ENCODE data around the gene SLC11A2. TPM values are rescaled to one million over a fixed set of nuclear protein-coding genes. Genes with fewer than 3 reads are reported as not detected.

Gene SLC11A2
- total and polyA plus RNA-seq, 2 donors (not counting 1 experiment from before 2014, with no cell fraction given): 19.7 to 42.0 TPM

DNA sequence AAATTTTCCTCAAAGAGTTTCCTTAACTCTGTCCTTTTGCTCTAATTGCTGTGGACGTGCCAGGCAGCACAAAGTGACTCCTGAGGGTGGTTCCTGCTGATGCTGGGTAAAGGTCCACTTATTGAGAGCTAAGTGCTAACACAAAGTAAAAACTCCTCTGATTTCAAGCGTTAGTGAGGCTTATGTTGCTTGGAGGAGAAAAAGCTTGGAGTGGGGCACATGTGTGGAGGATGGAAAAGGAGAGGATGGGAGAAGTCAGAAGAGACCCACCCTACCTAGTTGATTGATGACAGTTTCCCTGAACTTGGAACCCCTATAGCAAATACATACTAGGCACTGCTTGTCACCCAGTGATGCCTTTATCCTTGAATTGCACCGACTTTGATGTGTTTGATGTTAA lies 10.1 kb upstream of the SLC11A2 start:
- H2AFZ ChIP-seq (ENCODE audit: insufficient read depth, low read depth, low read length, poor library complexity, severe bottlenecking): no peak overlapping the region
- H3K4me3 Mint-ChIP-seq: no peak overlapping the region

DNA sequence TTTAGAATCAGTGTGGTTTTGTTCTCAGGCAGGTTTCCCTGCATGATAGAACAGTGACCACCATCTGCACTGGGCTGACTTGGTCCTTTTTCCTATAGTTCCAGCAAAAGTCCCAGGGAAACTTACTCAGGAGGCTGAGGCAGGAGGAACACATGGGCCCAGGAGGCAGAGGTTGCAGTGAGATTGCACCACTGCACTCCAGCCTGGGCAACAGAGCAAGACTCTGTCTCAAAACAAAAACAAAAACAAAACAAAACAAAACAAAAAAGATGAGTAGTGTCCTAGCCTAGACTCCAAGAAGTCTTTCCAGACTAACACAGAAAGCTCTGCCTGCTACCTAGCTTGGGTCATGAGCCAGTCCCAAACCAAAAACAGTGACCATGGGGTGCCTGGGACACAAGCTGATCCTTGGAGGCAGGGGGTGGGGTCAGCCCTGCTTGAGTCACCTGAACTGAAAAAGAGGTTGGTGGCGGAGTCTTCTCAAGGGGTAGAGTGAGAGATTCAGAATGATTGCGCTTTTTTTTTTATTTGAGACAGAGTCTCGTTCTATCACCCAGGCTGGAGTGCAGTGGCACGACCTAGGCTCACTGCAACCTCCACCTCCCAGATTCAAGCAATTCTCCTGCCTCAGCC lies 7.4 kb upstream of the SLC11A2 start:
- Histone ChIP-seq H3K4me2 (replicated peaks; ENCODE audit: low read depth, low read length, poor library complexity, severe bottlenecking) (no peak overlapping the region), H2AFZ (ENCODE audit: insufficient read depth, low read depth, low read length, poor library complexity, severe bottlenecking) (no peak overlapping the region)
- no peak overlapping the region for H3K4me3 Mint-ChIP-seq

More for the DNA sequence above, 10.1 kb upstream of the SLC11A2 start:
- no peaks in the 10 kb centered on the region for H3K36me3 ChIP-seq (replicated peaks in 1 of 2; ENCODE audit: control extremely low read depth in 1 of 2, control insufficient read depth in 1 of 2, extremely low read depth in 1 of 2, insufficient read depth in 2 of 2, low read length in 1 of 2)
- H3K4me1 ChIP-seq (ENCODE audit: control insufficient read depth in 2 of 2, insufficient read depth in 2 of 2, low read length in 2 of 2): no peaks in the 10 kb centered on the region
- no peaks in the 10 kb centered on the region for H3K9me3 ChIP-seq (ENCODE audit: control extremely low read depth in 1 of 3, control insufficient read depth in 2 of 3, insufficient read depth in 1 of 3, low read length in 2 of 3)
- no peaks in the 10 kb centered on the region for H3K79me2 ChIP-seq (ENCODE audit: control insufficient read depth, insufficient read depth, low read length)
- no peak overlapping the region for H3K4me2 ChIP-seq (replicated peaks; ENCODE audit: low read depth, low read length, poor library complexity, severe bottlenecking)
- H3K9me3 Mint-ChIP-seq (ENCODE audit: insufficient read depth): no peaks in the 10 kb centered on the region
- no peak overlapping the region for H3K9ac ChIP-seq (ENCODE audit: low read length)
- DNase-seq (no peak), ATAC-seq (ENCODE audit: low read depth) (no peak)
- ChIA-PET CTCF (interaction anchor here (1.4 kb wide), 1 partner anchor 11 kb away, joined by 3 read pairs; no protein-coding TSS in a partner anchor), POLR2A (no interaction called here)
- no peaks in the 10 kb centered on the region for H4K20me1 ChIP-seq (ENCODE audit: control insufficient read depth, insufficient read depth, low read length, poor library complexity, severe bottlenecking)
- no peak overlapping the region for H3K27ac ChIP-seq (ENCODE audit: low read length in 2 of 2)
- H3K4me1 Mint-ChIP-seq: no peaks in the 10 kb centered on the region
- no CpG with 5 or more reads among the region's 3 CpGs for WGBS (ENCODE audit: insufficient coverage)
- H3K27ac Mint-ChIP-seq: no peak overlapping the region
- H3K27me3 Mint-ChIP-seq: no peaks in the 10 kb centered on the region
- no peak for TF ChIP-seq EZH2 (IDR thresholded peaks at IDR 0.05; ENCODE audit: borderline replicate concordance, insufficient read depth, low read depth, low read length, poor library complexity, severe bottlenecking)
- TF ChIP-seq, protein P1, sequence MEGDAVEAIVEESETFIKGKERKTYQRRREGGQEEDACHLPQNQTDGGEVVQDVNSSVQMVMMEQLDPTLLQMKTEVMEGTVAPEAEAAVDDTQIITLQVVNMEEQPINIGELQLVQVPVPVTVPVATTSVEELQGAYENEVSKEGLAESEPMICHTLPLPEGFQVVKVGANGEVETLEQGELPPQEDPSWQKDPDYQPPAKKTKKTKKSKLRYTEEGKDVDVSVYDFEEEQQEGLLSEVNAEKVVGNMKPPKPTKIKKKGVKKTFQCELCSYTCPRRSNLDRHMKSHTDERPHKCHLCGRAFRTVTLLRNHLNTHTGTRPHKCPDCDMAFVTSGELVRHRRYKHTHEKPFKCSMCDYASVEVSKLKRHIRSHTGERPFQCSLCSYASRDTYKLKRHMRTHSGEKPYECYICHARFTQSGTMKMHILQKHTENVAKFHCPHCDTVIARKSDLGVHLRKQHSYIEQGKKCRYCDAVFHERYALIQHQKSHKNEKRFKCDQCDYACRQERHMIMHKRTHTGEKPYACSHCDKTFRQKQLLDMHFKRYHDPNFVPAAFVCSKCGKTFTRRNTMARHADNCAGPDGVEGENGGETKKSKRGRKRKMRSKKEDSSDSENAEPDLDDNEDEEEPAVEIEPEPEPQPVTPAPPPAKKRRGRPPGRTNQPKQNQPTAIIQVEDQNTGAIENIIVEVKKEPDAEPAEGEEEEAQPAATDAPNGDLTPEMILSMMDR (IDR thresholded peaks at IDR 0.05): no peak
- no peak overlapping the region for H3K4me3 ChIP-seq (ENCODE audit: control extremely low read depth in 1 of 5, extremely low read depth in 1 of 5, insufficient read depth in 1 of 5, low read depth in 2 of 5, low read length in 4 of 5)
- intact Hi-C loops (cut with micrococcal nuclease): no loop called here
- no peaks in the 10 kb centered on the region for H3K27me3 ChIP-seq (replicated peaks in 1 of 4; ENCODE audit: control extremely low read depth in 1 of 4, control insufficient read depth in 3 of 4, insufficient read depth in 4 of 4, low read length in 3 of 4)

More for the DNA sequence above, 7.4 kb upstream of the SLC11A2 start:
- Mint-ChIP-seq H3K4me1 (no peaks in the 10 kb centered on the region), H3K9me3 (ENCODE audit: insufficient read depth) (no peaks in the 10 kb centered on the region), H3K27ac (no peak overlapping the region), H3K27me3 (peaks cover 4% of the 10 kb centered on the region)
- no peak overlapping the region for H3K9ac ChIP-seq (ENCODE audit: low read length)
- H3K36me3 ChIP-seq (replicated peaks in 1 of 2; ENCODE audit: control extremely low read depth in 1 of 2, control insufficient read depth in 1 of 2, extremely low read depth in 1 of 2, insufficient read depth in 2 of 2, low read length in 1 of 2): no peaks in the 10 kb centered on the region
- H3K27ac ChIP-seq (ENCODE audit: low read length in 2 of 2): no peak overlapping the region
- no peaks in the 10 kb centered on the region for H3K79me2 ChIP-seq (ENCODE audit: control insufficient read depth, insufficient read depth, low read length)
- TF ChIP-seq, protein P1 (IDR thresholded peaks at IDR 0.05): no peak
- no peak for TF ChIP-seq EZH2 (IDR thresholded peaks at IDR 0.05; ENCODE audit: borderline replicate concordance, insufficient read depth, low read depth, low read length, poor library complexity, severe bottlenecking)
- ATAC-seq (ENCODE audit: low read depth) (no peak), DNase-seq (no peak)
- 100% methylated on average over 1 of the region's 4 CpGs for WGBS (ENCODE audit: insufficient coverage)
- POLR2A ChIA-PET: no interaction called here
- intact Hi-C loops (cut with micrococcal nuclease): no loop called here
- H4K20me1 ChIP-seq (ENCODE audit: control insufficient read depth, insufficient read depth, low read length, poor library complexity, severe bottlenecking): no peaks in the 10 kb centered on the region
- peaks cover 0 to 3% (median 0%) of the 10 kb centered on the region in 4 experiments for H3K27me3 ChIP-seq (replicated peaks in 1 of 4; ENCODE audit: control extremely low read depth in 1 of 4, control insufficient read depth in 3 of 4, insufficient read depth in 4 of 4, low read length in 3 of 4)
- no peak overlapping the region for H3K4me3 ChIP-seq (ENCODE audit: control extremely low read depth in 1 of 5, extremely low read depth in 1 of 5, insufficient read depth in 1 of 5, low read depth in 2 of 5, low read length in 4 of 5)
- no peaks in the 10 kb centered on the region for H3K9me3 ChIP-seq (ENCODE audit: control extremely low read depth in 1 of 3, control insufficient read depth in 2 of 3, insufficient read depth in 1 of 3, low read length in 2 of 3)
- no peaks in the 10 kb centered on the region for H3K4me1 ChIP-seq (ENCODE audit: control insufficient read depth in 2 of 2, insufficient read depth in 2 of 2, low read length in 2 of 2)
- CTCF ChIA-PET: interaction anchor here (1.0 kb wide), 1 partner anchor 15 kb away, joined by 3 read pairs; no protein-coding TSS in a partner anchor
